ENCODE results near the gene CISTR. TPM values are rescaled to one million over a fixed set of nuclear protein-coding genes. Genes with fewer than 3 reads are reported as not detected.
"Not testable (repeated sequence)": the region's sequence is repeated elsewhere in the genome, so short reads cannot be mapped to it uniquely, and the experiment has no call there.

CISTR gene
- total and polyA plus RNA-seq, 8 donors = not detected

DNA sequence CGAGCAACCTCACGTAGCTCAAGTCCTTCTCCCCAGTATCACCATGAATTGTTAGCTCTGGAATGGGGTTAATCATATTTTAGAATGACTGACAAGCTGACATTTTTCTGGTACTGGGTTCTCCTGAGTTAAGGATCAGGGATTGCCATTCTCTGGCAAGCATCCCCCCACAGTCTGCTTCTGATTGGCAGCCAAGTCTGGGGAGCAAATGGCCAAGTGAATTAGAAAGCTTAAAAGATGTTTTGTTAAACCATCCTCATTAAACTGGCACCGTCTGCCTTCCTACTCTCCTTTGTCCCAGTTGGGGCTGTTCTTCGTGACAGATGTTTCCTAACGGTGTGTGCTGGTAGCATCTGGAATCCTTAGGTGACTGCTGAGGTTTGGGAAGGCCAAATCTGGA is 17.2 kb upstream of the CISTR start:
- peaks cover 0 to 77% (median 15%) of the 10 kb centered on the region in 3 donors for H3K27me3 ChIP-seq
- 64 to 77% (median 71%) methylated on average over 5 of the region's 5 CpGs for WGBS, 5 donors
- intact Hi-C loops (cut with DNase I; ENCODE audit: low total_unique reads) = no loop called here
- no peaks in the 10 kb centered on the region for H3K9me3 ChIP-seq
- H3K4me3 ChIP-seq = no peak overlapping the region
- no peak overlapping the region for H3K27ac ChIP-seq
- H3K36me3 ChIP-seq = no peaks in the 10 kb centered on the region
- DNase-seq = no peak
- no peaks in the 10 kb centered on the region for H3K4me1 ChIP-seq
- TF ChIP-seq POLR2A (IDR thresholded peaks at IDR 0.05) (no peak), EP300 (IDR thresholded peaks at IDR 0.05) (no peak), CTCF (IDR thresholded peaks at IDR 0.05) (no peak), POLR2AphosphoS5 (IDR thresholded peaks at IDR 0.05) (no peak)

GRCh38 chr12:53766881-53767280 is 15.1 kb upstream of the CISTR start:
- Histone ChIP-seq H3K9me3 (no peaks in the 10 kb centered on the region), H3K27ac (no peak overlapping the region), H3K4me1 (no peaks in the 10 kb centered on the region), H3K36me3 (no peaks in the 10 kb centered on the region), H3K27me3 (peaks cover 0 to 92% (median 22%) of the 10 kb centered on the region in 3 donors), H3K4me3 (no peak overlapping the region)
- intact Hi-C loops (cut with DNase I; ENCODE audit: low total_unique reads) = no loop called here
- 62 to 78% (median 69%) methylated on average over 3 of the region's 3 CpGs for WGBS, 5 donors
- TF ChIP-seq POLR2AphosphoS5 (IDR thresholded peaks at IDR 0.05) (no peak), EP300 (IDR thresholded peaks at IDR 0.05) (no peak), POLR2A (IDR thresholded peaks at IDR 0.05) (no peak), CTCF (IDR thresholded peaks at IDR 0.05) (no peak)
- DNase-seq = no peak

GRCh38 chr12:53765891-53766290 is 14.1 kb upstream of the CISTR start:
- DNase-seq = no peak
- Histone ChIP-seq H3K36me3 (no peaks in the 10 kb centered on the region), H3K4me3 (no peak overlapping the region), H3K27ac (no peak overlapping the region), H3K9me3 (no peaks in the 10 kb centered on the region), H3K4me1 (no peaks in the 10 kb centered on the region), H3K27me3 (peaks cover 0 to 92% (median 31%) of the 10 kb centered on the region in 3 donors)
- intact Hi-C loops (cut with DNase I; ENCODE audit: low total_unique reads) = no loop called here
- TF ChIP-seq POLR2A (IDR thresholded peaks at IDR 0.05) (no peak), POLR2AphosphoS5 (IDR thresholded peaks at IDR 0.05) (no peak), EP300 (IDR thresholded peaks at IDR 0.05) (no peak), CTCF (IDR thresholded peaks at IDR 0.05) (no peak)
- WGBS, 5 donors = 42 to 70% (median 47%) methylated on average over 2 of the region's 2 CpGs

DNA sequence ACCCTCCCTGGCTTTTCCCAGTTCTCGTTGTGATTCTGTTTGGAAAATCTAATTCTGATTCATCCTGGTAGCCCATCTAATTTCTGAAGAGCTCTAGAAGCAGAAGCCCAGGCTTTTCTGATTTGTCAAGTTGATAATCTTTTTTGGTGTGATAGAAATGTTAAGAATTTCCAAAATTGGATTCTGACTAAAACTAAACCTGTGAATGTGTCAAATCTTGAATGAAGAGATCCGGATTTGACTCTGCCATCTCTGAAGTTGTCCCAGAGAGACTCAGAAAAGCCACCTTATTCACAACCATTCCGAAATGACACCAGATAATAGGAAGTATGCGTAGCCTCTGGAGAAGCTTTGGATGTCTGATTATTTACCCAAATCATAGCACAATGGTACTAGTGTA is 12.8 kb upstream of the CISTR start:
- WGBS, 5 donors = 71 to 80% (median 75%) methylated on average over 4 of the region's 4 CpGs
- H3K27me3 ChIP-seq = peaks cover 0 to 97% (median 37%) of the 10 kb centered on the region in 3 donors

DNA sequence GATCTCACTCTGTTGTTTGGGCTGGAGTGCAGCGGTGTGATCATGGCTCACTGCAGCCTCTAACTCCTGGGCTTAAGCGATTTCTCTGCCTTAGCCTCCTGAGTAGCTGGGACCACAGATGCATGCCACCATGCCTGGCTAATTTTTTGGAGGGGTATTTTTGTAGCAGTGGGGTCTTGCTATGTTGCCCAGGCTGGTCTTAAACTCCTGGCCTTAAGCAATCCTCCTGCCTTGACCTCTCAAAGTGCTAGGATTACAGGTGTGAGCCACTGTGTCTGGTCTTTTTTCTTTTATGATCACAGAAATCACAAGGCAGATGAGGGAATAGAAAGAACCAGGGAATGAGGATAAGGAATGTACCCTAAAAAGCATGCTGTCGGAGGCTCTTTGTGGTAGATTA is 11.0 kb upstream of the CISTR start:
- intact Hi-C loops (cut with DNase I; ENCODE audit: low total_unique reads) = not testable (repeated sequence)
- WGBS, 5 donors = 89 to 94% (median 90%) methylated on average over 3 of the region's 3 CpGs
- peaks cover 0 to 98% (median 55%) of the 10 kb centered on the region in 3 donors for H3K27me3 ChIP-seq

More for the DNA sequence above, 12.8 kb upstream of the CISTR start:
- Histone ChIP-seq H3K36me3 (no peaks in the 10 kb centered on the region), H3K9me3 (no peaks in the 10 kb centered on the region), H3K4me1 (no peaks in the 10 kb centered on the region), H3K4me3 (no peak overlapping the region), H3K27ac (no peak overlapping the region)
- DNase-seq = no peak
- no peak for TF ChIP-seq POLR2A (IDR thresholded peaks at IDR 0.05)
- no peak for TF ChIP-seq EP300 (IDR thresholded peaks at IDR 0.05)
- no peak for TF ChIP-seq CTCF (IDR thresholded peaks at IDR 0.05)
- TF ChIP-seq POLR2AphosphoS5 (IDR thresholded peaks at IDR 0.05) = no peak
- intact Hi-C loops (cut with DNase I; ENCODE audit: low total_unique reads) = no loop called here

More for the DNA sequence above, 11.0 kb upstream of the CISTR start:
- H3K4me1 ChIP-seq, H3K9me3 ChIP-seq, H3K27ac ChIP-seq, DNase-seq, H3K36me3 ChIP-seq, H3K4me3 ChIP-seq: not testable (repeated sequence)

Data from stomach (tissue), 9 donors.